ENCODE results near the gene ZSWIM5. TPM values are rescaled to one million over a fixed set of nuclear protein-coding genes. Genes with fewer than 3 reads are reported as not detected.

Gene ZSWIM5
- total and polyA plus RNA-seq, 2 of the 8 experiments (the other 6 are each of a cell fraction or from before 2014, with no cell fraction given) = 2.5 to 3.9 TPM

DNA sequence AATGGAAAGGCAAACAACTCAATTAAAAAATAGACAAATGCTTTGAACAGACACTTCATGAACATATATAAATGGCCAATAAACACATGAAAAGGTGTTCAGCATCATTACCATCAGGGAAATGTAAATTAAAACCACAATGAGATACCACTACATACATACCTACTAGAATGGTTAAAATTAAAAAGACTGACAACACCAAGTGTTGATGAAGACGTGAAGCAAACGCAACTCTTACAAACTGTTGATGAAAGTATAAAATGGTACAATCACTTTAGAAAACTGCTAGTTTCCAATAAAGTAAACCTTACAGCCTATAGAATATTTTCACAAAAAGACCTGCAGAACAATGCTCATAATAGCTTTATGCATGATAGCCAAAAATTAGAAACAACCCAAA, 230.2 kb downstream of the ZSWIM5 start:
- Histone ChIP-seq H3K23me2 (ENCODE audit: low read depth, low read length) (no peaks in the 10 kb centered on the region), H3K4me3 (ENCODE audit: extremely low read depth in 1 of 4, insufficient read depth in 2 of 4, low read depth in 3 of 4, low read length in 4 of 4) (no peak overlapping the region), H2BK12ac (ENCODE audit: low read depth, low read length) (no peak overlapping the region), H3K4ac (replicated peaks; ENCODE audit: insufficient read length, low read depth, low read length) (no peak overlapping the region), H3K79me2 (ENCODE audit: control insufficient read depth in 1 of 2, insufficient read depth in 2 of 2, low read length in 2 of 2) (no peaks in the 10 kb centered on the region), H2AFZ (ENCODE audit: low read length) (no peak overlapping the region), H4K8ac (ENCODE audit: extremely low read depth, insufficient read depth, low read length) (no peak overlapping the region), H2BK120ac (replicated peaks; ENCODE audit: low read depth, low read length) (no peak overlapping the region), H2AK5ac (ENCODE audit: low read depth, low read length) (no peak overlapping the region), H3K18ac (ENCODE audit: extremely low read depth, low read length) (no peak overlapping the region), H3K79me1 (ENCODE audit: low read depth, low read length) (no peaks in the 10 kb centered on the region), H3K4me2 (ENCODE audit: insufficient read depth in 1 of 2, low read depth in 2 of 2, low read length in 2 of 2) (no peak overlapping the region), H3K9me3 (ENCODE audit: insufficient read depth in 2 of 2, low read depth in 1 of 2, low read length in 1 of 2) (no peaks in the 10 kb centered on the region), H3K4me1 (replicated peaks in 1 of 4; ENCODE audit: control insufficient read depth in 3 of 4, insufficient read depth in 4 of 4, low read length in 3 of 4) (no peaks in the 10 kb centered on the region), H4K5ac (ENCODE audit: insufficient read length, low read depth, low read length) (no peak overlapping the region), H3K23ac (ENCODE audit: insufficient read length) (no peak overlapping the region), H3K27me3 (replicated peaks in 1 of 4; ENCODE audit: control insufficient read depth in 3 of 4, extremely low read depth in 1 of 4, insufficient read depth in 3 of 4, low read length in 3 of 4) (no peaks in the 10 kb centered on the region), H3K36me3 (ENCODE audit: control insufficient read depth in 2 of 4, insufficient read depth in 4 of 4, low read length in 3 of 4) (peaks cover 0 to 24% (median 12%) of the 10 kb centered on the region in 4 experiments; a peak in 4 of 8 replicates), H3K9ac (replicated peaks in 1 of 4; ENCODE audit: extremely low read depth in 1 of 4, low read depth in 3 of 4, low read length in 3 of 4) (no peak overlapping the region), H3K56ac (replicated peaks; ENCODE audit: insufficient read length, low read depth, low read length) (no peak overlapping the region), H3K27ac (ENCODE audit: low read depth, low read length) (no peak overlapping the region), H2BK5ac (ENCODE audit: low read depth, low read length) (no peak overlapping the region), H2BK15ac (ENCODE audit: low read length) (no peak overlapping the region), H2BK20ac (ENCODE audit: low read length) (no peak overlapping the region), H3K14ac (ENCODE audit: insufficient read length) (no peak overlapping the region), H4K20me1 (replicated peaks in 1 of 2; ENCODE audit: control insufficient read depth in 1 of 2, insufficient read depth in 2 of 2, low read length in 2 of 2) (no peaks in the 10 kb centered on the region), H4K91ac (replicated peaks; ENCODE audit: insufficient read length, low read length) (no peak overlapping the region)
- ChIA-PET CTCF (ENCODE audit: partially characterized antibody) (no interaction called here), POLR2A (ENCODE audit: partially characterized antibody) (no interaction called here)
- WGBS, 2 experiments (ENCODE audit: extremely low coverage in 1 of 2, insufficient coverage in 1 of 2, insufficient read length in 1 of 2, insufficient replicate concordance in 2 of 2, low coverage in 1 of 2, low lambda C conversion rate in 2 of 2, missing lambda C conversion rate in 1 of 2) = 96% methylated on average over 2 of the region's 2 CpGs; no CpG with 5 or more reads in 1 of the 2 experiments
- TF ChIP-seq EP300 (IDR thresholded peaks at IDR 0.05; ENCODE audit: borderline replicate concordance in 1 of 2, low read depth in 2 of 2, low read length in 2 of 2) = no peak
- no peak for TF ChIP-seq BCL11A (IDR thresholded peaks at IDR 0.05; ENCODE audit: low read depth in 2 of 2, low read length in 2 of 2)
- TF ChIP-seq KDM4A (IDR thresholded peaks at IDR 0.05; ENCODE audit: low read depth, low read length, severe bottlenecking) = no peak
- TF ChIP-seq CBX8 (IDR thresholded peaks at IDR 0.05; ENCODE audit: borderline replicate concordance, low read depth, low read length) = no peak
- no peak for TF ChIP-seq CTBP2 (IDR thresholded peaks at IDR 0.05; ENCODE audit: borderline replicate concordance, insufficient read depth, insufficient read length, low read length)
- no peak for TF ChIP-seq TBP (IDR thresholded peaks at IDR 0.05; ENCODE audit: low read depth, low read length)
- no peak for FAIRE-seq
- no peak for DNase-seq (ENCODE audit: low read depth in 1 of 2, low spot score in 2 of 2)
